HepG2 (cell line): ENCODE data around the gene TDRD10. TPM values are rescaled to one million over a fixed set of nuclear protein-coding genes. Genes with fewer than 3 reads are reported as not detected.

Experiments used
- ATAC-seq: fragments of 200-7000 bp; cut with Tn5 transposase; 3 replicates; pipeline ENCODE4 v1.9.1; 2020; ENCODE audit warnings: mild to moderate bottlenecking, moderate library complexity
- BruUV-seq: library from RNA; stranded (reverse); fragments of 400-500 nt; replicated peaks from 2 replicates; lab custom pipeline; 2021; lab: Mats Ljungman, UMichigan
- CTCF ChIA-PET: fragments of 300-600 bp; formaldehyde crosslinking; extraction: SDS; loops from one replicate; lab custom pipeline; 2021; ENCODE audit warnings: low total read pairs, inconsistent platforms, low intra/inter-chr PET ratio; lab: Yijun Ruan, JAX
- POLR2A ChIA-PET: fragments of 350-600 bp; sonication (Branson Sonifier 250); formaldehyde crosslinking; loops from one replicate; lab custom pipeline; 2020; ENCODE audit warnings: antibody characterized with exemption, inconsistent platforms; lab: Yijun Ruan, JAX
- DNase-seq: peaks from one replicate; pipeline ENCODE4 v3.0.0-alpha.2; 2015; ENCODE audit warnings: low spot score
- FAIRE-seq: peaks from 3 replicates; lab custom pipeline; 2011; peaks lifted over from hg19 to GRCh38; lab: Jason Lieb, UNC
- H2AFZ ChIP-seq: one replicate; pipeline ENCODE4 v1.6.1; 2011; ENCODE audit warnings: low read length, inconsistent platforms
- H3K27ac ChIP-seq: fragments of 300-600 bp; 3 replicates; pipeline ENCODE4 v1.8.0; 2011; ENCODE audit warnings: mixed run types, mild to moderate bottlenecking, mixed read lengths, low read length, inconsistent platforms; ENCODE audit not compliant: insufficient read depth; ENCODE audit errors: extremely low read length
- H3K27me3 ChIP-seq, 2 experiments: fragments of 200-600 bp in 1 of 2; 2 replicates in 1 of 2; 3 replicates in 1 of 2; pipeline versions ENCODE4 v1.6.0 to v1.8.0; 2011; ENCODE audit warnings: low read length in 2 of 2, mild to moderate bottlenecking in 2 of 2, moderate library complexity in 2 of 2, inconsistent platforms in 1 of 2; ENCODE audit not compliant: insufficient read depth in 2 of 2, control insufficient read depth in 1 of 2
- H3K36me3 ChIP-seq, 2 experiments: fragments of 200-600 bp in 1 of 2; replicated peaks in 1 of 2; 2 replicates in 1 of 2; 3 replicates in 1 of 2; pipeline versions ENCODE4 v1.5.1 to v1.8.0; 2011; ENCODE audit warnings: low read length in 2 of 2, inconsistent platforms in 1 of 2; ENCODE audit not compliant: insufficient read depth in 2 of 2, control insufficient read depth in 1 of 2
- H3K4me1 ChIP-seq: 2 replicates; pipeline ENCODE4 v1.5.1; 2012; ENCODE audit warnings: low read length, inconsistent platforms; ENCODE audit not compliant: insufficient read depth
- H3K4me2 ChIP-seq: 2 replicates; pipeline ENCODE4 v1.6.0; 2011; ENCODE audit warnings: low read depth, low read length, inconsistent platforms
- H3K4me3 ChIP-seq, 3 experiments: fragments of 200-600 bp in 1 of 3; sonication (generic), shearing (Covaris generic) in 1 of 3; replicated peaks in 1 of 3; 2 replicates each; pipeline ENCODE4 v1.5.1; 2011 to 2016; ENCODE audit warnings: low read length in 3 of 3, inconsistent platforms in 2 of 3, low read depth in 2 of 3, mild to moderate bottlenecking in 2 of 3, control low read depth in 1 of 3, mixed read lengths in 1 of 3; ENCODE audit not compliant: insufficient read depth in 1 of 3
- H3K79me2 ChIP-seq: one replicate; pipeline ENCODE4 v1.6.1; 2011; ENCODE audit warnings: low read length, inconsistent platforms; ENCODE audit not compliant: insufficient read depth
- H3K9ac ChIP-seq: 2 replicates; pipeline ENCODE4 v1.6.0; 2011; ENCODE audit warnings: mild to moderate bottlenecking, low read depth, low read length, inconsistent platforms; ENCODE audit not compliant: insufficient read depth
- H3K9me3 ChIP-seq: 2 replicates; pipeline ENCODE4 v1.5.1; 2012; ENCODE audit warnings: mild to moderate bottlenecking, low read length
- H4K20me1 ChIP-seq: 2 replicates; pipeline ENCODE4 v1.6.0; 2011; ENCODE audit warnings: inconsistent platforms, mild to moderate bottlenecking, low read length, moderate library complexity; ENCODE audit not compliant: insufficient read depth
- AGO1 ChIP-seq: fragments of 200-400 bp; formaldehyde crosslinking; IDR thresholded peaks from 2 replicates; pipeline ENCODE4 v1.6.1; 2017; ENCODE audit warnings: mild to moderate bottlenecking, low read depth, low read length, moderate library complexity; ENCODE audit not compliant: poor library complexity, severe bottlenecking
- CERS6 ChIP-seq: sonication (generic); formaldehyde crosslinking; IDR thresholded peaks from 2 replicates; pipeline ENCODE4 v1.5.0; 2020; ENCODE audit warnings: missing genetic modification reagents
- DNMT1 ChIP-seq: sonication (generic); formaldehyde crosslinking; IDR thresholded peaks from 2 replicates; pipeline ENCODE4 v1.5.1; 2020; ENCODE audit warnings: mild to moderate bottlenecking, missing genetic modification reagents
- FOXO4 ChIP-seq: sonication (generic); formaldehyde crosslinking; conservative IDR thresholded peaks from 2 replicates; pipeline ENCODE4 v1.8.1; 2023; ENCODE audit warnings: missing genetic modification reagents
- MAFF ChIP-seq: IDR thresholded peaks from 2 replicates; pipeline ENCODE4 v1.6.1; 2011; ENCODE audit warnings: low read depth, low read length, improper control_type of control experiment
- MAFK ChIP-seq, 2 experiments: IDR thresholded peaks in 1 of 2; conservative IDR thresholded peaks in 1 of 2; 2 replicates each; pipeline ENCODE4 v1.6.1; 2011; ENCODE audit warnings: improper control_type of control experiment in 2 of 2, low read length in 2 of 2
- MTA1 ChIP-seq: sonication (generic); formaldehyde crosslinking; IDR thresholded peaks from 2 replicates; pipeline ENCODE4 v1.4.0; 2020; ENCODE audit warnings: missing genetic modification reagents, mild to moderate bottlenecking, borderline replicate concordance
- NR2F1 ChIP-seq, 2 experiments: fragments of 450-650 bp in 1 of 2; formaldehyde crosslinking in 1 of 2; IDR thresholded peaks; 2 replicates each; pipeline versions ENCODE4 v1.5.0 to v1.6.1; 2016 to 2020; ENCODE audit warnings: mild to moderate bottlenecking in 1 of 2, missing compliant biosample characterization in 1 of 2, missing genetic modification reagents in 1 of 2, moderate library complexity in 1 of 2
- POLR2AphosphoS2 ChIP-seq: IDR thresholded peaks from 2 replicates; pipeline ENCODE4 v1.6.1; 2011; ENCODE audit warnings: low read depth, low read length, improper control_type of control experiment
- ZBTB1 ChIP-seq: sonication (generic); formaldehyde crosslinking; IDR thresholded peaks from 2 replicates; pipeline ENCODE4 v1.4.0; 2020; ENCODE audit warnings: missing genetic modification reagents, borderline replicate concordance
- ZNF652 ChIP-seq: IDR thresholded peaks from 2 replicates; pipeline ENCODE4 v1.6.1; 2016; ENCODE audit warnings: low read depth, borderline replicate concordance
- WGBS: methylation state at CpG from one replicate; pipeline ENCODE4 v1.1.6; 2017; ENCODE audit warnings: low lambda C conversion rate; 5-methylcytosine and 5-hydroxymethylcytosine counted together
- in situ Hi-C: cut with HindIII; loops from 2 replicates; pipeline ENCODE4 v1.10.0; 2017; ENCODE audit warnings: low pct_unique_long_range_greater_than_20kb; ENCODE audit not compliant: extremely low pct_ligation_motif_present
- intact Hi-C: fragments of 100-400 bp; cut with micrococcal nuclease; formaldehyde crosslinking; loops from one replicate; pipeline ENCODE4 v1.10.0; 2022; ENCODE audit not compliant: unreplicated experiment
- polyA plus RNA-seq, 8 experiments: library from polyadenylated mRNA; depleted of rRNA in 3 of 8; stranded (reverse) in 7 of 8; unstranded in 1 of 8; fragments of >200 nt; fragmentation: Illumina TruSeq in 4 of 8; extraction: Trizol in 4 of 8; gene quantifications; 2 replicates each; pipeline versions ENCODE4 v1.2.1 to v1.2.3, GENCODE V29; 2011 to 2016; ENCODE audit warnings: low read depth in 4 of 8, missing spikeins in 1 of 8, mixed read lengths in 1 of 8; ENCODE audit not compliant: insufficient read depth in 1 of 8
- total RNA-seq, 5 experiments: library from RNA; depleted of rRNA; stranded (reverse); fragments of >200 nt; fragmentation: Illumina TruSeq; extraction: Trizol; gene quantifications; 2 replicates each; pipeline ENCODE4 v1.2.3, GENCODE V29; 2016; ENCODE audit warnings: low read depth in 1 of 5

TDRD10 gene
- total and polyA plus RNA-seq, 2 of the 13 experiments (the other 11 are each of a cell fraction or from before 2014, with no cell fraction given) = not detected

- DNase-seq = no peak
- H3K79me2 ChIP-seq = no peaks in the 10 kb centered on the region
- FAIRE-seq = no peak
- POLR2A ChIA-PET = no interaction called here
- CTCF ChIA-PET = no interaction called here
- H3K4me1 ChIP-seq = peaks cover 10% of the 10 kb centered on the region
- no peak overlapping the region for H3K4me2 ChIP-seq
- in situ Hi-C loops (no loop called here), intact Hi-C loops (no loop called here)
- TF ChIP-seq DNMT1 (no peak), NR2F1 (CRISPR knock-in tag; IDR thresholded peaks at IDR 0.05) (no peak)
- H3K9me3 ChIP-seq = no peaks in the 10 kb centered on the region
- H3K36me3 ChIP-seq = no peaks in the 10 kb centered on the region
- H3K4me3 ChIP-seq = no peak overlapping the region
- ATAC-seq = no peak
- 87% methylated on average over 6 of the region's 8 CpGs for WGBS
- H3K27ac ChIP-seq = no peak overlapping the region
- BruUV-seq = no TSS peak
- no peak overlapping the region for H3K9ac ChIP-seq
- H3K27me3 ChIP-seq = no peaks in the 10 kb centered on the region
- H2AFZ ChIP-seq = no peak overlapping the region
- no peaks in the 10 kb centered on the region for H4K20me1 ChIP-seq
Measured at GRCh38 chr1:154465621-154466195, 36.3 kb upstream of the TDRD10 start.

- no peak for ATAC-seq
- Histone ChIP-seq H4K20me1 (no peaks in the 10 kb centered on the region), H3K79me2 (no peaks in the 10 kb centered on the region), H3K27me3 (no peaks in the 10 kb centered on the region), H3K27ac (no peak overlapping the region), H2AFZ (no peak overlapping the region), H3K9me3 (no peaks in the 10 kb centered on the region), H3K36me3 (no peaks in the 10 kb centered on the region), H3K4me1 (peaks cover 10% of the 10 kb centered on the region), H3K9ac (no peak overlapping the region), H3K4me3 (no peak overlapping the region), H3K4me2 (no peak overlapping the region)
- in situ Hi-C loops (no loop called here), intact Hi-C loops (no loop called here)
- BruUV-seq = no TSS peak
- WGBS = 72% methylated on average over 3 of the region's 3 CpGs
- FAIRE-seq = no peak
- TF ChIP-seq MAFF = peak; percentile 97
- no peak for TF ChIP-seq ZNF652 (CRISPR knock-in tag)
- TF ChIP-seq MAFK (conservative IDR thresholded peaks at IDR 0.05 in 1 of 2, IDR thresholded peaks at IDR 0.05 in 1 of 2; ENCODE audit: low read length in 2 of 2) = peak; percentile 96 to 98
- TF ChIP-seq FOXO4 (CRISPR knock-in tag) = no peak
- TF ChIP-seq MTA1 = no peak
- TF ChIP-seq AGO1 = no peak
- no peak for TF ChIP-seq CERS6
- no peak for TF ChIP-seq POLR2AphosphoS2
- no peak for TF ChIP-seq ZBTB1
- CTCF ChIA-PET = no interaction called here
- DNase-seq = no peak
- POLR2A ChIA-PET = no interaction called here
Measured at GRCh38 chr1:154466206-154466605, 35.8 kb upstream of the TDRD10 start.
